Cardiac muscle cell (in vitro differentiated cells and primary cell): ENCODE results near the gene WDPCP. TPM values are rescaled to one million over a fixed set of nuclear protein-coding genes. Genes with fewer than 3 reads are reported as not detected.

ENCODE experiments used
- DNase-seq, 2 donors: peaks; one replicate each; pipeline versions ENCODE4 v3.0.0 to v3.0.0-alpha.2; 2010 to 2017; ENCODE audit warnings: low read depth in 1 of 2, low spot score in 1 of 2
- H3K27ac ChIP-seq: fragments of 200-600 bp; sonication (generic); 2 replicates; pipeline ENCODE4 v1.5.1; 2016
- H3K27me3 ChIP-seq: fragments of 200-600 bp; sonication (generic); 2 replicates; pipeline ENCODE4 v1.6.0; 2016; ENCODE audit warnings: control low read depth
- H3K36me3 ChIP-seq: fragments of 200-600 bp; sonication (generic); 2 replicates; pipeline ENCODE4 v1.5.1; 2016; ENCODE audit warnings: control low read depth
- H3K4me1 ChIP-seq: fragments of 200-600 bp; sonication (generic); 2 replicates; pipeline ENCODE4 v1.8.1; 2017; ENCODE audit warnings: low read depth, mild to moderate bottlenecking, mixed run types
- H3K4me3 ChIP-seq: fragments of 200-600 bp; sonication (generic); 2 replicates; pipeline ENCODE4 v1.5.1; 2016; ENCODE audit warnings: mild to moderate bottlenecking
- H3K9me3 ChIP-seq: fragments of 200-600 bp; sonication (generic); 2 replicates; pipeline ENCODE4 v1.5.1; 2017; ENCODE audit warnings: low read depth, mild to moderate bottlenecking, control low read depth
- CTCF ChIP-seq: IDR thresholded peaks from 2 replicates; pipeline ENCODE4 v1.5.1; 2012; ENCODE audit warnings: low read depth, mild to moderate bottlenecking, low read length
- polyA plus RNA-seq: library from polyadenylated mRNA; unstranded; fragments of >200 nt; fragmentation: Nextera tagmentation; extraction: Ambion mirVana; gene quantifications from 2 replicates; pipeline ENCODE4 v1.2.1, GENCODE V29; 2016
- total RNA-seq: library from RNA; depleted of rRNA; stranded (reverse); fragments of >200 nt; gene quantifications from 2 replicates; pipeline ENCODE4 v1.2.3, GENCODE V29; 2016

The WDPCP gene
- total and polyA plus RNA-seq, 2 experiments from 2014 or later, result 6.7 to 9.2 TPM

- Histone ChIP-seq H3K9me3 (no peaks in the 10 kb centered on the region), H3K36me3 (no peaks in the 10 kb centered on the region), H3K27ac (no peak overlapping the region), H3K27me3 (no peaks in the 10 kb centered on the region), H3K4me3 (no peak overlapping the region), H3K4me1 (no peaks in the 10 kb centered on the region)
- no peak for TF ChIP-seq CTCF
- no peak for DNase-seq
Measured at GRCh38 chr2:63446658-63447057, 141.6 kb downstream of the WDPCP start.

- TF ChIP-seq CTCF, result no peak
- no peak for DNase-seq
- no peak overlapping the region for H3K27ac ChIP-seq
- H3K27me3 ChIP-seq, result no peaks in the 10 kb centered on the region
- no peak overlapping the region for H3K4me3 ChIP-seq
- H3K9me3 ChIP-seq, result no peaks in the 10 kb centered on the region
- H3K4me1 ChIP-seq, result no peaks in the 10 kb centered on the region
- no peaks in the 10 kb centered on the region for H3K36me3 ChIP-seq
Measured at GRCh38 chr2:63444565-63445288, 143.6 kb downstream of the WDPCP start.

DNA sequence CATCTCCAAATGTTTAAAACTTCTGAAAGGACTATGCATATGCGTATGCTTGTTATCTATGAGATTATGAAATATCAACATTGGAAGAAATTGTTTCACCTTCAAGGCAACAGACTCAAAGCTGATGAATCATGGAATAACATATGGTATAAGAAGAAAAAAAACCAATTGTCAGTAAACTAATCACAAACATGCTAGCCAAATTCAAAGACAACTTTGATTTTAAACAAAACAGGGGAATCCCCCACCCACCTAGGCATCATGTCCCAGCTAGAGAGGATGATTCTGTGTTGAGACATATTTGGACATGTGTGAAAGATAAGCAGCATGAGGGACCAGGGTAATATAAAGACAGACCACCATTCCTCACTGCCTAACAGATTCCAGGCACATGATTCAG, 147.7 kb downstream of the WDPCP start:
- Histone ChIP-seq H3K4me1 (no peaks in the 10 kb centered on the region), H3K9me3 (no peaks in the 10 kb centered on the region), H3K4me3 (no peak overlapping the region), H3K27me3 (no peaks in the 10 kb centered on the region), H3K27ac (no peak overlapping the region), H3K36me3 (no peaks in the 10 kb centered on the region)
- TF ChIP-seq CTCF, result no peak
- DNase-seq, result peak in 1 of 2 donors; percentile 36

DNA sequence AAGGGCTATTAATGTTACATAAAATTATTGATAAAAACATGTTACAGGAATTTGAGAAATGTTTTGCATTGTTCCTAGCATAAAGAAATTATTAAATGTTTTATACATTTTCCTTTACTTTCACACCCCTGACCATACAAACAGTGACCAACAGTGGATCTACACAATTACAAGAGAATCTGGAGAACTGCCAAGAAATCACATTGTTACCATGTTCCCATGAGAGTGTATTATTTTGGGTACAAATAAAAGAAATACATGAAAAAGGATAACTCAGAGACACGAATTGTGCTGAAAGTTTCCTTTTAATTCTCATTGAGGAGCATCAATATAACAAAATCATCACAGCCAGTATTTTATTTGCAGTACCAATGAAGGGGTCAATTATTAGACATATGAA, 150.1 kb downstream of the WDPCP start:
- no peak overlapping the region for H3K27ac ChIP-seq
- H3K27me3 ChIP-seq, result no peaks in the 10 kb centered on the region
- peak in 1 of 2 donors; percentile 3 for DNase-seq
- TF ChIP-seq CTCF, result no peak
- no peaks in the 10 kb centered on the region for H3K4me1 ChIP-seq
- no peaks in the 10 kb centered on the region for H3K36me3 ChIP-seq
- no peaks in the 10 kb centered on the region for H3K9me3 ChIP-seq
- no peak overlapping the region for H3K4me3 ChIP-seq

GRCh38 chr2:63436488-63436887, 151.8 kb downstream of the WDPCP start:
- no peaks in the 10 kb centered on the region for H3K9me3 ChIP-seq
- no peaks in the 10 kb centered on the region for H3K4me1 ChIP-seq
- no peaks in the 10 kb centered on the region for H3K27me3 ChIP-seq
- no peak for DNase-seq
- H3K27ac ChIP-seq, result no peak overlapping the region
- no peaks in the 10 kb centered on the region for H3K36me3 ChIP-seq
- no peak for TF ChIP-seq CTCF
- H3K4me3 ChIP-seq, result no peak overlapping the region

DNA sequence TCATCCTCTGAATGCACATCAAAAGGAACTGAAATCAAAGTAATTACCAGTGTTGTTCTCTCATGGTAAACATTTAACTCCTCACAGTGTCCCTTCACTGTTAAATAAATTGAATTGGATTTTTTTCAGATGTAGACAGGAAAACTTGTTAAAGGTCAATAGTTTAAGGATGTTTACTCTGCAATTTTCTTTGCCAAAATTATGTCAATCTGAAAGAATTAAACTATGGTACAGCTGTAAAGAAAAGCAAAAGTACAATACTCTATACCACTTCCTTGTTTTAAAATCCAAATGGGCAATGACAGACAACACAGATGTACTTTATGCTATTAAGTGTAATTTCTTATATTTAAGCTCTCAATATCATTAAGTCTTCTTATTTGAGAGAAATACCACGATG, 153.2 kb downstream of the WDPCP start:
- Histone ChIP-seq H3K36me3 (no peaks in the 10 kb centered on the region), H3K27me3 (no peaks in the 10 kb centered on the region), H3K4me1 (no peaks in the 10 kb centered on the region), H3K9me3 (no peaks in the 10 kb centered on the region), H3K4me3 (no peak overlapping the region), H3K27ac (no peak overlapping the region)
- TF ChIP-seq CTCF, result no peak
- peak in 1 of 2 donors; percentile 10 for DNase-seq
